HL-60 (cell line): ENCODE measurements around the gene IL12RB1.
A peak's percentile ranks its signal among the peaks of the same experiment; 100 is the strongest.

Source experiments
- DNase-seq, 2 experiments: peaks; one replicate each; pipeline ENCODE4 v3.0.0-alpha.2; 2010 to 2020; ENCODE audit warnings: low read depth in 1 of 2, low spot score in 1 of 2
- H3K27ac ChIP-seq: fragments of 250-450 bp; sonication (Bioruptor Pico); replicated peaks from 2 replicates; pipeline ENCODE4 v1.5.1; 2020; ENCODE audit warnings: mild to moderate bottlenecking, moderate library complexity
- H3K27me3 ChIP-seq: fragments of 250-450 bp; sonication (Bioruptor Pico); 2 replicates; pipeline ENCODE4 v1.5.1; 2021; ENCODE audit warnings: mild to moderate bottlenecking, moderate library complexity; ENCODE audit not compliant: insufficient read depth, poor library complexity, severe bottlenecking
- H3K4me3 ChIP-seq: replicated peaks from 2 replicates; pipeline ENCODE4 v1.5.1; 2011; ENCODE audit warnings: mild to moderate bottlenecking, control low read depth, low read length; ENCODE audit not compliant: insufficient read depth
- GABPA ChIP-seq: IDR thresholded peaks from 2 replicates; pipeline ENCODE4 v1.6.1; 2012; ENCODE audit warnings: low read depth
- POLR2AphosphoS5 ChIP-seq: IDR thresholded peaks from 2 replicates; pipeline ENCODE4 v1.6.1; 2012; ENCODE audit warnings: low read depth
- REST ChIP-seq: IDR thresholded peaks from 2 replicates; pipeline ENCODE4 v1.6.1; 2012; ENCODE audit warnings: low read depth; ENCODE audit not compliant: insufficient replicate concordance
- SPI1 ChIP-seq: IDR thresholded peaks from 2 replicates; pipeline ENCODE4 v1.6.1; 2012; ENCODE audit warnings: low read depth, mild to moderate bottlenecking, borderline replicate concordance
- TF ChIP-seq, protein P1 (sequence below): IDR thresholded peaks from one replicate; pipeline ENCODE4 v1.5.1; 2011; ENCODE audit warnings: low read length, control low read depth, inconsistent platforms; ENCODE audit not compliant: insufficient read depth

Gene IL12RB1

GRCh38 chr19:18046059-18046718 is 40.5 kb downstream of the IL12RB1 start:
- TF ChIP-seq, protein P1, sequence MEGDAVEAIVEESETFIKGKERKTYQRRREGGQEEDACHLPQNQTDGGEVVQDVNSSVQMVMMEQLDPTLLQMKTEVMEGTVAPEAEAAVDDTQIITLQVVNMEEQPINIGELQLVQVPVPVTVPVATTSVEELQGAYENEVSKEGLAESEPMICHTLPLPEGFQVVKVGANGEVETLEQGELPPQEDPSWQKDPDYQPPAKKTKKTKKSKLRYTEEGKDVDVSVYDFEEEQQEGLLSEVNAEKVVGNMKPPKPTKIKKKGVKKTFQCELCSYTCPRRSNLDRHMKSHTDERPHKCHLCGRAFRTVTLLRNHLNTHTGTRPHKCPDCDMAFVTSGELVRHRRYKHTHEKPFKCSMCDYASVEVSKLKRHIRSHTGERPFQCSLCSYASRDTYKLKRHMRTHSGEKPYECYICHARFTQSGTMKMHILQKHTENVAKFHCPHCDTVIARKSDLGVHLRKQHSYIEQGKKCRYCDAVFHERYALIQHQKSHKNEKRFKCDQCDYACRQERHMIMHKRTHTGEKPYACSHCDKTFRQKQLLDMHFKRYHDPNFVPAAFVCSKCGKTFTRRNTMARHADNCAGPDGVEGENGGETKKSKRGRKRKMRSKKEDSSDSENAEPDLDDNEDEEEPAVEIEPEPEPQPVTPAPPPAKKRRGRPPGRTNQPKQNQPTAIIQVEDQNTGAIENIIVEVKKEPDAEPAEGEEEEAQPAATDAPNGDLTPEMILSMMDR, result no peak
- TF ChIP-seq GABPA, result no peak
- no peak for TF ChIP-seq POLR2AphosphoS5
- no peak for TF ChIP-seq REST
- no peak for TF ChIP-seq SPI1
- no peak for DNase-seq
- H3K27me3 ChIP-seq, result no peaks in the 10 kb centered on the region
- no peak overlapping the region for H3K4me3 ChIP-seq
- H3K27ac ChIP-seq, result no peak overlapping the region

- TF ChIP-seq GABPA, result no peak
- TF ChIP-seq POLR2AphosphoS5, result no peak
- TF ChIP-seq REST, result no peak
- TF ChIP-seq SPI1, result no peak
- TF ChIP-seq, protein P1, result no peak
- H3K27ac ChIP-seq, result peak overlapping the region; percentile 64
- H3K27me3 ChIP-seq, result no peaks in the 10 kb centered on the region
- H3K4me3 ChIP-seq, result peak overlapping the region; percentile 10; the same call in 1 of the 2 replicates
- DNase-seq, result no peak
Measured at GRCh38 chr19:18045307-18046050, 41.3 kb downstream of the IL12RB1 start.

DNA sequence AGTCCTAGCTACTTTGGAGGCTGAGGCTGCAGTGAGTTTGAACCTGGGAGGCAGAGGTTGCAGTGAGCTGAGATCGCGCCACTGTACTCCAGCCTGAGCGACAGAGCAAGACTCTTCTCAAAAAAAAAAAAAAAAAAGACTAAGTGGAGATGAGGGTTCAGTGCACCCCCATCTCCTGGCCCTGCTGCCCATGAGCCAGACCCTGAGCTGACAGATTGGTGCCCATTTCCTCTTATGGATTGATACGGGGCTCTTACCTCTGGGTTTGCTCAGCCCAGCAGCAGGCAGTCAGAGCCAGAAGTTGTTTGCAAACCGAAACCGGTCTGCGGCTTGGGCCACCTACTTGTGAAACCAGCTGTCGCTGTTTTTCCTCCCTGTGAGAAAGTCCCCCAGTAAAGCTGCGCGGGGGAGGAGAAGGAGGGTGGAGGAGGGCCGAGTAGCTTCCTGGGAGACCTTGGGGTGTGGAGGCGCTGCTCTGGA is 41.9 kb downstream of the IL12RB1 start:
- peak; percentile 77 to 94 for DNase-seq
- Histone ChIP-seq H3K27me3 (no peaks in the 10 kb centered on the region), H3K4me3 (peak overlapping the region; percentile 10; the same call in 1 of the 2 replicates), H3K27ac (peak overlapping the region; percentile 64)
- TF ChIP-seq POLR2AphosphoS5, result peak; percentile 83
- peak; percentile 61; the same call in 1 of the 2 replicates for TF ChIP-seq SPI1
- no peak for TF ChIP-seq GABPA
- no peak for TF ChIP-seq REST
- TF ChIP-seq, protein P1, result no peak
